Esophagus muscularis mucosa (tissue), 4 donors: Measurements from ENCODE around the gene GPR68. TPM values are rescaled to one million over a fixed set of nuclear protein-coding genes. Genes with fewer than 3 reads are reported as not detected.
A peak's percentile ranks its signal among the peaks of the same experiment; 100 is the strongest.
"Not testable (repeated sequence)": the region's sequence is repeated elsewhere in the genome, so short reads cannot be mapped to it uniquely, and the experiment has no call there.

Experiments used
- DNase-seq: peaks from one replicate; pipeline ENCODE4 v3.0.0-alpha.2; 2017; ENCODE audit errors: extremely low spot score
- H3K27ac ChIP-seq, 4 donors: fragments of 200-600 bp; sonication (generic); replicated peaks in 1 of 4; 1 replicate in 3 of 4; 2 replicates in 1 of 4; pipeline ENCODE4 v1.5.1; 2016 to 2019; ENCODE audit warnings: mild to moderate bottlenecking in 1 of 4
- H3K27me3 ChIP-seq, 4 donors: fragments of 200-600 bp; sonication (generic); one replicate each; pipeline versions ENCODE4 v1.5.1 to v1.6.0; 2016 to 2019
- H3K36me3 ChIP-seq, 4 donors: fragments of 200-600 bp; sonication (generic); one replicate each; pipeline ENCODE4 v1.5.1; 2016 to 2019
- H3K4me1 ChIP-seq, 4 donors: fragments of 200-600 bp; sonication (generic); one replicate each; pipeline ENCODE4 v1.5.1; 2016 to 2019
- H3K4me3 ChIP-seq, 4 donors: fragments of 200-600 bp; sonication (generic); 1 replicate in 2 of 4; 2 replicates in 2 of 4; pipeline ENCODE4 v1.5.1; 2016 to 2019; ENCODE audit warnings: mild to moderate bottlenecking in 4 of 4, moderate library complexity in 1 of 4
- H3K9me3 ChIP-seq, 4 donors: fragments of 200-600 bp; sonication (generic); 1 replicate in 3 of 4; 2 replicates in 1 of 4; pipeline ENCODE4 v1.5.1; 2016 to 2019
- CTCF ChIP-seq, 3 experiments: fragments of 200-600 bp in 2 of 3; fragments of 450-650 bp in 1 of 3; sonication (generic) in 2 of 3; IDR thresholded peaks; one replicate each; pipeline ENCODE4 v1.5.1; 2017 to 2019; ENCODE audit warnings: antibody characterized with exemption in 3 of 3, mild to moderate bottlenecking in 2 of 3, moderate library complexity in 1 of 3
- EP300 ChIP-seq: sonication (generic); formaldehyde crosslinking; IDR thresholded peaks from one replicate; pipeline ENCODE4 v1.6.1; 2017; ENCODE audit warnings: antibody characterized with exemption
- POLR2A ChIP-seq: fragments of 450-650 bp; IDR thresholded peaks from one replicate; pipeline ENCODE4 v1.6.1; 2017; ENCODE audit warnings: antibody characterized with exemption, moderate library complexity, mild to moderate bottlenecking, low read depth
- POLR2AphosphoS5 ChIP-seq, 2 donors: sonication (generic); formaldehyde crosslinking; IDR thresholded peaks; one replicate each; pipeline ENCODE4 v1.6.1; 2017; ENCODE audit warnings: antibody characterized with exemption in 2 of 2
- WGBS: methylation state at CpG from one replicate; pipeline ENCODE4 v1.1.5; 2018; 5-methylcytosine and 5-hydroxymethylcytosine counted together
- intact Hi-C: fragments of 100-400 bp; cut with DNase I; formaldehyde crosslinking; loops from one replicate; pipeline ENCODE4 v1.15.1; 2023
- total RNA-seq, 4 donors: library from RNA; depleted of rRNA; stranded (reverse); fragments of >200 nt; gene quantifications; one replicate each; pipeline versions ENCODE4 v1.1.0 to v1.2.1, GENCODE V29; 2016

The GPR68 gene
- total RNA-seq, 4 donors from 2014 or later: 1.3 to 9.1 (median 5.4) TPM

- Histone ChIP-seq H3K4me3 (no peak overlapping the region), H3K9me3 (no peaks in the 10 kb centered on the region), H3K4me1 (peaks cover 0 to 16% (median 4%) of the 10 kb centered on the region in 4 donors), H3K36me3 (peaks cover 43 to 100% (median 89%) of the 10 kb centered on the region in 4 donors), H3K27ac (no peak overlapping the region), H3K27me3 (no peaks in the 10 kb centered on the region)
- DNase-seq: no peak
- no peak for TF ChIP-seq POLR2A
- TF ChIP-seq POLR2AphosphoS5 (IDR thresholded peaks at IDR 0.05): no peak
- TF ChIP-seq EP300: no peak
- TF ChIP-seq CTCF (IDR thresholded peaks at IDR 0.05): no peak
- intact Hi-C loops: no loop called here
- WGBS: 92% methylated on average over 6 of the region's 14 CpGs
These were observed 39.8 kb downstream of the GPR68 start for GRCh38 chr14:91204657-91205056.

GRCh38 chr14:91202234-91202974 is 42.1 kb downstream of the GPR68 start:
- Histone ChIP-seq H3K27ac (peak overlapping the region in 3 of 4 donors; percentile 40 to 49 (median 49)), H3K36me3 (peaks cover 47 to 100% (median 92%) of the 10 kb centered on the region in 4 donors), H3K4me1 (peaks cover 0 to 16% (median 4%) of the 10 kb centered on the region in 4 donors), H3K27me3 (no peaks in the 10 kb centered on the region), H3K4me3 (no peak overlapping the region), H3K9me3 (no peaks in the 10 kb centered on the region)
- intact Hi-C loops: no loop called here
- WGBS: 80% methylated on average over 12 of the region's 15 CpGs
- TF ChIP-seq EP300: no peak
- peak; percentile 37 to 58 for TF ChIP-seq POLR2AphosphoS5 (IDR thresholded peaks at IDR 0.05)
- DNase-seq: no peak

- H3K36me3 ChIP-seq: peaks cover 44 to 100% (median 95%) of the 10 kb centered on the region in 4 donors
- H3K4me3 ChIP-seq, H3K27me3 ChIP-seq, DNase-seq, H3K27ac ChIP-seq, H3K9me3 ChIP-seq, intact Hi-C loops: not testable (repeated sequence)
- WGBS: 97% methylated on average over 6 of the region's 6 CpGs
- peaks cover 0 to 16% (median 4%) of the 10 kb centered on the region in 4 donors for H3K4me1 ChIP-seq
These were observed 43.7 kb downstream of the GPR68 start for GRCh38 chr14:91200802-91201201.

DNA sequence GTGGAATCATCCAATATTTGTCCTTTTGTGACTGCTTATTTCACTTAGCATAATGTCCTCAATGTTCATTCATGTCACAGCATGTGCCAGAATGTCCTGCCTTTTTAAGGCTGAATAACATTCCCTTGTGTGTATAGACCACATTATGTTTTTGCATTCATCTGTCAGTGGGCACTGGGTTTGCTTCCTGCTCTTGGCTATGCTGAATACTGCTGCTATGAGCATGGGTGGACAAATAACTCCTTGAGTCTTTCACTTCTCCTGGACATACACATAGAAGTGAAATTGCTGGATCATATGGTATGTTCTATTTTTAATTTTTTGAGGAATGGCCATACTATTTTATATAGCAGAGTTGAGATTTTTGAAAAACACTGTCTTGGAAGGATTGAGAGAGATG is 46.9 kb downstream of the GPR68 start:
- no peak for DNase-seq
- H3K36me3 ChIP-seq: peaks cover 30 to 97% (median 87%) of the 10 kb centered on the region in 4 donors
- intact Hi-C loops: no loop called here
- TF ChIP-seq POLR2A (no peak), EP300 (no peak), POLR2AphosphoS5 (IDR thresholded peaks at IDR 0.05) (no peak), CTCF (IDR thresholded peaks at IDR 0.05) (no peak)
- no peaks in the 10 kb centered on the region for H3K9me3 ChIP-seq
- H3K27ac ChIP-seq: no peak overlapping the region
- H3K27me3 ChIP-seq: no peaks in the 10 kb centered on the region
- peaks cover 0 to 14% (median 6%) of the 10 kb centered on the region in 4 donors for H3K4me1 ChIP-seq
- H3K4me3 ChIP-seq: no peak overlapping the region

GRCh38 chr14:91195881-91196280 is 48.6 kb downstream of the GPR68 start:
- H3K27me3 ChIP-seq: no peaks in the 10 kb centered on the region
- no peak overlapping the region for H3K4me3 ChIP-seq
- H3K36me3 ChIP-seq: peaks cover 36 to 97% (median 91%) of the 10 kb centered on the region in 4 donors
- peaks cover 0 to 3% (median 0%) of the 10 kb centered on the region in 4 donors for H3K4me1 ChIP-seq
- no peaks in the 10 kb centered on the region for H3K9me3 ChIP-seq
- 88% methylated on average over 10 of the region's 10 CpGs for WGBS
- TF ChIP-seq POLR2AphosphoS5 (IDR thresholded peaks at IDR 0.05) (no peak), CTCF (IDR thresholded peaks at IDR 0.05) (no peak), EP300 (no peak), POLR2A (no peak)
- DNase-seq: no peak
- intact Hi-C loops: no loop called here
- no peak overlapping the region for H3K27ac ChIP-seq
